ENCODE measurements around the gene PIP5K1C. TPM values are rescaled to one million over a fixed set of nuclear protein-coding genes. Genes with fewer than 3 reads are reported as not detected.

PIP5K1C gene
- total RNA-seq, 2 experiments from 2014 or later = 14.6 to 15.3 TPM

GRCh38 chr19:3692141-3693024 is 7.9 kb downstream of the PIP5K1C start:
- no peaks in the 10 kb centered on the region for H3K36me3 Mint-ChIP-seq (ENCODE audit: low read depth)
- H3K9me3 Mint-ChIP-seq (ENCODE audit: low read depth) = peaks cover 4% of the 10 kb centered on the region
- intact Hi-C loops (cut with DNase I, micrococcal nuclease) = no loop called here
- DNase-seq = peak; percentile 70
- peak overlapping the region; percentile 31 for H3K27ac Mint-ChIP-seq
- H3K4me3 Mint-ChIP-seq = no peak overlapping the region
- no peaks in the 10 kb centered on the region for H3K27me3 Mint-ChIP-seq
- ATAC-seq = no peak
- H3K4me1 Mint-ChIP-seq = peaks cover 37% of the 10 kb centered on the region
- ChIA-PET CTCF (interaction anchor here (0.5 to 1.2 kb wide), 5 partner anchors 15 to 650 kb away, joined by 3 read pairs; no protein-coding TSS in a partner anchor), POLR2A (interaction anchor here (0.6 kb wide), 1 partner anchor 83 kb away, joined by 5 read pairs; no protein-coding TSS in a partner anchor)

GRCh38 chr19:3691726-3692125 is 8.5 kb downstream of the PIP5K1C start:
- intact Hi-C loops (cut with DNase I, micrococcal nuclease) = no loop called here
- H3K4me3 Mint-ChIP-seq = no peak overlapping the region
- peaks cover 43% of the 10 kb centered on the region for H3K4me1 Mint-ChIP-seq
- ChIA-PET CTCF (interaction anchor here (0.6 to 1.2 kb wide), 2 partner anchors 16 to 17 kb away, joined by 3 read pairs; no protein-coding TSS in a partner anchor), POLR2A (no interaction called here)
- no peak for ATAC-seq
- no peaks in the 10 kb centered on the region for H3K27me3 Mint-ChIP-seq
- no peak for DNase-seq
- H3K9me3 Mint-ChIP-seq (ENCODE audit: low read depth) = peaks cover 4% of the 10 kb centered on the region
- no peaks in the 10 kb centered on the region for H3K36me3 Mint-ChIP-seq (ENCODE audit: low read depth)
- H3K27ac Mint-ChIP-seq = peak overlapping the region; percentile 4

- DNase-seq = no peak
- no peak for ATAC-seq
- ChIA-PET POLR2A (interaction anchor here (1.2 kb wide), 1 partner anchor 190 kb away, joined by 8 read pairs; no protein-coding TSS in a partner anchor), CTCF (interaction anchor here (1.2 to 1.6 kb wide), 3 partner anchors 9 to 25 kb away, joined by 3 to 18 read pairs (median 7); partner anchors contain the start of gene PIP5K1C)
- Mint-ChIP-seq H3K27me3 (no peaks in the 10 kb centered on the region), H3K4me1 (peaks cover 44% of the 10 kb centered on the region), H3K4me3 (peak overlapping the region; percentile 36), H3K36me3 (ENCODE audit: low read depth) (no peaks in the 10 kb centered on the region), H3K27ac (peak overlapping the region; percentile 4), H3K9me3 (ENCODE audit: low read depth) (peaks cover 4% of the 10 kb centered on the region)
- intact Hi-C loops (cut with DNase I, micrococcal nuclease) = no loop called here
These were observed 8.9 kb downstream of the PIP5K1C start for GRCh38 chr19:3691372-3691716.

GRCh38 chr19:3690551-3691371 is 9.5 kb downstream of the PIP5K1C start:
- peak overlapping the region; percentile 36 for H3K4me3 Mint-ChIP-seq
- intact Hi-C loops (cut with DNase I, micrococcal nuclease) = loop anchor here in 1 of 2 experiments (1.0 kb wide), 1 partner anchor 19 kb away; no protein-coding TSS in a partner anchor

GRCh38 chr19:3687774-3688706 is 12.2 kb downstream of the PIP5K1C start:
- DNase-seq (peak; percentile 75), ATAC-seq (peak; percentile 49)
- ChIA-PET POLR2A (interaction anchor here (0.6 kb wide), 2 partner anchors 134 to 496 kb away, joined by 3 to 4 read pairs; no protein-coding TSS in a partner anchor), CTCF (interaction anchor here (0.7 to 1.8 kb wide), 7 partner anchors 11 to 417 kb away, joined by 3 to 6 read pairs (median 4); partner anchors contain the start of genes MRPL54 and PIP5K1C)
- H3K9me3 Mint-ChIP-seq (ENCODE audit: low read depth) = peaks cover 7% of the 10 kb centered on the region
- peaks cover 13% of the 10 kb centered on the region for H3K36me3 Mint-ChIP-seq (ENCODE audit: low read depth)
- H3K27ac Mint-ChIP-seq = peak overlapping the region; percentile 78
- intact Hi-C loops (cut with DNase I, micrococcal nuclease) = no loop called here
- peaks cover 53% of the 10 kb centered on the region for H3K4me1 Mint-ChIP-seq
- H3K27me3 Mint-ChIP-seq = no peaks in the 10 kb centered on the region
- H3K4me3 Mint-ChIP-seq = peak overlapping the region; percentile 59

More at GRCh38 chr19:3690551-3691371, 9.5 kb downstream of the PIP5K1C start:
- CTCF ChIA-PET = interaction anchor here (0.6 to 1.8 kb wide), 14 partner anchors 9 to 710 kb away, joined by 3 to 18 read pairs (median 4); partner anchors contain the start of genes MRPL54 and PIP5K1C
- ATAC-seq = peak; percentile 63
- POLR2A ChIA-PET = interaction anchor here (0.5 to 1.2 kb wide), 6 partner anchors 19 to 778 kb away, joined by 3 to 8 read pairs (median 4); no protein-coding TSS in a partner anchor
- Mint-ChIP-seq H3K9me3 (ENCODE audit: low read depth) (peaks cover 4% of the 10 kb centered on the region), H3K36me3 (ENCODE audit: low read depth) (no peaks in the 10 kb centered on the region), H3K27ac (peak overlapping the region; percentile 4), H3K27me3 (no peaks in the 10 kb centered on the region), H3K4me1 (peaks cover 44% of the 10 kb centered on the region)
- DNase-seq = peak; percentile 59

- no peaks in the 10 kb centered on the region for H3K27me3 Mint-ChIP-seq
- no peak for DNase-seq
- H3K4me3 Mint-ChIP-seq = peak overlapping the region; percentile 59
- peaks cover 7% of the 10 kb centered on the region for H3K9me3 Mint-ChIP-seq (ENCODE audit: low read depth)
- POLR2A ChIA-PET = no interaction called here
- ATAC-seq = no peak
- intact Hi-C loops (cut with DNase I, micrococcal nuclease) = no loop called here
- H3K27ac Mint-ChIP-seq = peak overlapping the region; percentile 58
- CTCF ChIA-PET = interaction anchor here (0.7 to 1.8 kb wide), 3 partner anchors 12 to 131 kb away, joined by 3 to 5 read pairs (median 3); partner anchors contain the start of gene PIP5K1C
- peaks cover 48% of the 10 kb centered on the region for H3K4me1 Mint-ChIP-seq
- H3K36me3 Mint-ChIP-seq (ENCODE audit: low read depth) = peaks cover 13% of the 10 kb centered on the region
These were observed 12.9 kb downstream of the PIP5K1C start for GRCh38 chr19:3687393-3687773.

GRCh38 chr19:3684817-3685410 is 15.4 kb downstream of the PIP5K1C start:
- H3K27me3 Mint-ChIP-seq = no peaks in the 10 kb centered on the region
- ATAC-seq (no peak), DNase-seq (no peak)
- H3K36me3 Mint-ChIP-seq (ENCODE audit: low read depth) = peaks cover 13% of the 10 kb centered on the region
- ChIA-PET POLR2A (no interaction called here), CTCF (interaction anchor here (0.6 kb wide), 1 partner anchor 15 kb away, joined by 3 read pairs; the partner anchor contains the start of gene PIP5K1C)
- H3K9me3 Mint-ChIP-seq (ENCODE audit: low read depth) = peaks cover 6% of the 10 kb centered on the region
- H3K4me3 Mint-ChIP-seq = no peak overlapping the region
- H3K27ac Mint-ChIP-seq = no peak overlapping the region
- intact Hi-C loops (cut with DNase I, micrococcal nuclease) = no loop called here
- H3K4me1 Mint-ChIP-seq = peaks cover 29% of the 10 kb centered on the region

GRCh38 chr19:3684054-3684816 is 16.0 kb downstream of the PIP5K1C start:
- peak; percentile 54 for DNase-seq
- Mint-ChIP-seq H3K9me3 (ENCODE audit: low read depth) (peaks cover 3% of the 10 kb centered on the region), H3K4me3 (no peak overlapping the region), H3K4me1 (peaks cover 25% of the 10 kb centered on the region), H3K27ac (no peak overlapping the region), H3K36me3 (ENCODE audit: low read depth) (peaks cover 13% of the 10 kb centered on the region), H3K27me3 (no peaks in the 10 kb centered on the region)
- ChIA-PET CTCF (interaction anchor here (0.6 kb wide), 1 partner anchor 16 kb away, joined by 3 read pairs; the partner anchor contains the start of gene PIP5K1C), POLR2A (no interaction called here)
- intact Hi-C loops (cut with DNase I, micrococcal nuclease) = no loop called here
- ATAC-seq = peak; percentile 40

- Mint-ChIP-seq H3K27me3 (no peaks in the 10 kb centered on the region), H3K27ac (no peak overlapping the region), H3K4me1 (peaks cover 21% of the 10 kb centered on the region), H3K9me3 (ENCODE audit: low read depth) (peaks cover 3% of the 10 kb centered on the region), H3K36me3 (ENCODE audit: low read depth) (peaks cover 13% of the 10 kb centered on the region), H3K4me3 (no peak overlapping the region)
- intact Hi-C loops (cut with DNase I, micrococcal nuclease) = no loop called here
- POLR2A ChIA-PET = no interaction called here
- CTCF ChIA-PET = no interaction called here
- no peak for DNase-seq
- no peak for ATAC-seq
These were observed 16.7 kb downstream of the PIP5K1C start for GRCh38 chr19:3683405-3684053.
